ENCODE data around the gene OSMR. TPM values are rescaled to one million over a fixed set of nuclear protein-coding genes. Genes with fewer than 3 reads are reported as not detected.
A peak's percentile ranks its signal among the peaks of the same experiment; 100 is the strongest.

The OSMR gene
- polyA plus RNA-seq, 1 of the 3 experiments (the other 2 are of a cell fraction) = 56.0 TPM

DNA sequence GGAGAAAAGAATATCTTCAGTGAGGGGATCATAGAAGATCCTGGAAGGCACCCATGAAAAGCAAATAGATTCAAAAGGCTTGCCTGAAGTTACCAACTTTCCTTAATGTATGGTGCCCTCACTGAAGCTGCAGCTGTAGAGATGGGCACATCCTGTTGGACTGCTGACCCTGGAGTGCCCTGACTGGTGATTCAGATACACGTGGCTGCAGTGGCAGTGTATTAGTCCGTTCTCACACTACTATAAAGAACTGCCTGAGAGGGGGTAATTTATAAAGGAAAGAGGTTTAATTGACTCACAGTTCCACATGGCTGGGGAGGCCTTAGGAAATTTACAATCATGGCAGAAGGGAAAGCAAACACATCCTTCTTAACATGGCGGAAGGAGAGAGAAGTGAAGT lies 80.3 kb downstream of the OSMR start:
- Histone ChIP-seq H4K20me1 (ENCODE audit: insufficient read depth) (no peaks in the 10 kb centered on the region), H3K27ac (ENCODE audit: low read depth in 2 of 2, low read length in 1 of 2) (peak overlapping the region in 1 of 2 experiments; percentile 81; a peak in 2 of 4 replicates), H3K9me2 (no peaks in the 10 kb centered on the region), H3K79me2 (ENCODE audit: insufficient read depth) (no peaks in the 10 kb centered on the region), H3F3A (replicated peaks; ENCODE audit: insufficient read depth) (peaks cover 31% of the 10 kb centered on the region), H2AFZ (ENCODE audit: low read depth) (no peak overlapping the region), H3K4me2 (peak overlapping the region; percentile 6; the same call in 1 of the 2 replicates), H3K27me3 (ENCODE audit: insufficient read depth) (no peaks in the 10 kb centered on the region), H3K9ac (0 out of 2 replicates have a peak overlapping the region, but pooled peaks have one; percentile 5), H3K9me3 (no peaks in the 10 kb centered on the region), H3K4me3 (ENCODE audit: low read depth in 2 of 2, low read length in 1 of 2) (no peak overlapping the region), H3K4me1 (ENCODE audit: control insufficient read depth in 1 of 2, insufficient read depth in 2 of 2, low read depth in 1 of 2, low read length in 1 of 2) (peaks cover 0 to 23% of the 10 kb centered on the region in 2 experiments; a peak in 2 of 4 replicates), H3K36me3 (replicated peaks in 1 of 2; ENCODE audit: control insufficient read depth in 1 of 2, insufficient read depth in 2 of 2, low read length in 1 of 2) (peaks cover 34 to 39% of the 10 kb centered on the region in 2 experiments)
- POLR2A ChIA-PET = no interaction called here
- no peak for DNase-seq
- WGBS (ENCODE audit: low lambda C conversion rate) = 59% methylated on average over 3 of the region's 3 CpGs
- CTCF ChIA-PET = interaction anchor here (1.7 to 2.1 kb wide), 2 partner anchors 24 to 484 kb away, joined by 3 to 7 read pairs; no protein-coding TSS in a partner anchor
- TF ChIP-seq, protein P1, sequence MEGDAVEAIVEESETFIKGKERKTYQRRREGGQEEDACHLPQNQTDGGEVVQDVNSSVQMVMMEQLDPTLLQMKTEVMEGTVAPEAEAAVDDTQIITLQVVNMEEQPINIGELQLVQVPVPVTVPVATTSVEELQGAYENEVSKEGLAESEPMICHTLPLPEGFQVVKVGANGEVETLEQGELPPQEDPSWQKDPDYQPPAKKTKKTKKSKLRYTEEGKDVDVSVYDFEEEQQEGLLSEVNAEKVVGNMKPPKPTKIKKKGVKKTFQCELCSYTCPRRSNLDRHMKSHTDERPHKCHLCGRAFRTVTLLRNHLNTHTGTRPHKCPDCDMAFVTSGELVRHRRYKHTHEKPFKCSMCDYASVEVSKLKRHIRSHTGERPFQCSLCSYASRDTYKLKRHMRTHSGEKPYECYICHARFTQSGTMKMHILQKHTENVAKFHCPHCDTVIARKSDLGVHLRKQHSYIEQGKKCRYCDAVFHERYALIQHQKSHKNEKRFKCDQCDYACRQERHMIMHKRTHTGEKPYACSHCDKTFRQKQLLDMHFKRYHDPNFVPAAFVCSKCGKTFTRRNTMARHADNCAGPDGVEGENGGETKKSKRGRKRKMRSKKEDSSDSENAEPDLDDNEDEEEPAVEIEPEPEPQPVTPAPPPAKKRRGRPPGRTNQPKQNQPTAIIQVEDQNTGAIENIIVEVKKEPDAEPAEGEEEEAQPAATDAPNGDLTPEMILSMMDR (IDR thresholded peaks at IDR 0.05) = no peak
- TF ChIP-seq, protein P2, sequence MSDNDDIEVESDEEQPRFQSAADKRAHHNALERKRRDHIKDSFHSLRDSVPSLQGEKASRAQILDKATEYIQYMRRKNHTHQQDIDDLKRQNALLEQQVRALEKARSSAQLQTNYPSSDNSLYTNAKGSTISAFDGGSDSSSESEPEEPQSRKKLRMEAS (IDR thresholded peaks at IDR 0.05; ENCODE audit: low read depth) = 0 out of 2 replicates have a peak, but pooled peaks have one; percentile 47
- TF ChIP-seq FOSL2 (IDR thresholded peaks at IDR 0.05; ENCODE audit: borderline replicate concordance, low read depth) = peak; percentile 17; the same call in 1 of the 2 replicates

DNA sequence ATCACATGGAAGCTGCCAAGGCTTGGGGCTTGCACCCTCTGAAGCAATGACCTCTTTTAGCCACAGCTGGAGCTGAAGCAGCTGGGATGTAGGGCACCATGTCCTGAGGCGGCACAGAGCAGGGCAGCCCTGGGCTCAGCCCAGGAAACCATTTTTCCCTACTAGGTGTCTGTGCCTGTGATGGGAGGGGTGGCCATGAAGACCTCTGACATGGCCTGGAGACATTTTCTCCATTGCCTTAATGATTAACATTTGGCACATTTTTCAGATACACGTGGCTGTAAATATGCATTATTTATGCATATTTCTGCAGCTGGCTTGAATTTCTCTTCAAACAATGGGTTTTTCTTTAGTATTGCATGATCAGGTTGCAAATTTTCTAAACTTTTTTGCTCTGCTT lies 81.7 kb downstream of the OSMR start:
- no peak for DNase-seq
- Histone ChIP-seq H2AFZ (ENCODE audit: low read depth) (no peak overlapping the region), H3K4me3 (ENCODE audit: low read depth in 2 of 2, low read length in 1 of 2) (no peak overlapping the region), H3K4me1 (ENCODE audit: control insufficient read depth in 1 of 2, insufficient read depth in 2 of 2, low read depth in 1 of 2, low read length in 1 of 2) (peaks cover 0 to 23% of the 10 kb centered on the region in 2 experiments; a peak in 2 of 4 replicates), H3K9ac (no peak overlapping the region), H3K36me3 (replicated peaks in 1 of 2; ENCODE audit: control insufficient read depth in 1 of 2, insufficient read depth in 2 of 2, low read length in 1 of 2) (peaks cover 36% of the 10 kb centered on the region in 2 experiments), H3K9me3 (no peaks in the 10 kb centered on the region), H3F3A (replicated peaks; ENCODE audit: insufficient read depth) (peaks cover 31% of the 10 kb centered on the region), H3K9me2 (no peaks in the 10 kb centered on the region), H3K79me2 (ENCODE audit: insufficient read depth) (no peaks in the 10 kb centered on the region), H4K20me1 (ENCODE audit: insufficient read depth) (no peaks in the 10 kb centered on the region), H3K27ac (ENCODE audit: low read depth in 2 of 2, low read length in 1 of 2) (no peak overlapping the region), H3K4me2 (no peak overlapping the region), H3K27me3 (ENCODE audit: insufficient read depth) (no peaks in the 10 kb centered on the region)
- ChIA-PET POLR2A (no interaction called here), CTCF (interaction anchor here (1.7 to 2.1 kb wide), 2 partner anchors 25 to 486 kb away, joined by 3 to 7 read pairs; no protein-coding TSS in a partner anchor)
- WGBS (ENCODE audit: low lambda C conversion rate) = 58% methylated on average over 1 of the region's 2 CpGs
- TF ChIP-seq MEF2A (IDR thresholded peaks at IDR 0.05; ENCODE audit: borderline replicate concordance, low read depth) (no peak), FOXJ3 (CRISPR knock-in tag; IDR thresholded peaks at IDR 0.05) (no peak), EP300 (IDR thresholded peaks at IDR 0.05; ENCODE audit: borderline replicate concordance in 1 of 2, low read depth in 1 of 2, low read length in 1 of 2) (no peak), TEAD4 (IDR thresholded peaks at IDR 0.05; ENCODE audit: borderline replicate concordance, insufficient read depth) (no peak), YY1 (IDR thresholded peaks at IDR 0.05; ENCODE audit: low read depth) (no peak), FOXM1 (IDR thresholded peaks at IDR 0.05; ENCODE audit: low read depth) (no peak), GABPA (IDR thresholded peaks at IDR 0.05; ENCODE audit: low read depth) (no peak), RXRA (IDR thresholded peaks at IDR 0.05; ENCODE audit: borderline replicate concordance, low read depth) (no peak), POLR2AphosphoS5 (IDR thresholded peaks at IDR 0.05; ENCODE audit: low read depth, low read length) (no peak), NFIC (IDR thresholded peaks at IDR 0.05; ENCODE audit: borderline replicate concordance) (no peak), RCOR1 (IDR thresholded peaks at IDR 0.05; ENCODE audit: low read length) (no peak)
- TF ChIP-seq, protein P3, sequence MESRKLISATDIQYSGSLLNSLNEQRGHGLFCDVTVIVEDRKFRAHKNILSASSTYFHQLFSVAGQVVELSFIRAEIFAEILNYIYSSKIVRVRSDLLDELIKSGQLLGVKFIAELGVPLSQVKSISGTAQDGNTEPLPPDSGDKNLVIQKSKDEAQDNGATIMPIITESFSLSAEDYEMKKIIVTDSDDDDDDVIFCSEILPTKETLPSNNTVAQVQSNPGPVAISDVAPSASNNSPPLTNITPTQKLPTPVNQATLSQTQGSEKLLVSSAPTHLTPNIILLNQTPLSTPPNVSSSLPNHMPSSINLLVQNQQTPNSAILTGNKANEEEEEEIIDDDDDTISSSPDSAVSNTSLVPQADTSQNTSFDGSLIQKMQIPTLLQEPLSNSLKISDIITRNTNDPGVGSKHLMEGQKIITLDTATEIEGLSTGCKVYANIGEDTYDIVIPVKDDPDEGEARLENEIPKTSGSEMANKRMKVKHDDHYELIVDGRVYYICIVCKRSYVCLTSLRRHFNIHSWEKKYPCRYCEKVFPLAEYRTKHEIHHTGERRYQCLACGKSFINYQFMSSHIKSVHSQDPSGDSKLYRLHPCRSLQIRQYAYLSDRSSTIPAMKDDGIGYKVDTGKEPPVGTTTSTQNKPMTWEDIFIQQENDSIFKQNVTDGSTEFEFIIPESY (IDR thresholded peaks at IDR 0.05; ENCODE audit: borderline replicate concordance, low read depth) = no peak
- TF ChIP-seq, protein P1 (IDR thresholded peaks at IDR 0.05) = no peak
- TF ChIP-seq, protein P4, sequence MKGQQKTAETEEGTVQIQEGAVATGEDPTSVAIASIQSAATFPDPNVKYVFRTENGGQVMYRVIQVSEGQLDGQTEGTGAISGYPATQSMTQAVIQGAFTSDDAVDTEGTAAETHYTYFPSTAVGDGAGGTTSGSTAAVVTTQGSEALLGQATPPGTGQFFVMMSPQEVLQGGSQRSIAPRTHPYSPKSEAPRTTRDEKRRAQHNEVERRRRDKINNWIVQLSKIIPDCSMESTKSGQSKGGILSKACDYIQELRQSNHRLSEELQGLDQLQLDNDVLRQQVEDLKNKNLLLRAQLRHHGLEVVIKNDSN (IDR thresholded peaks at IDR 0.05; ENCODE audit: borderline replicate concordance, low read depth) = no peak

Measured in SK-N-SH (cell line).